GM21515 (cell line): ENCODE results near the gene SYNPO.

ENCODE experiments used
- ATAC-seq: cut with Tn5 transposase; IDR thresholded peaks from one replicate; pipeline ENCODE4 v1.9.1; 2021; ENCODE audit not compliant: unreplicated experiment

SYNPO gene

GRCh38 chr5:150676578-150676977 lies 36.1 kb downstream of the SYNPO start:
- no peak for ATAC-seq

- ATAC-seq: no peak
Observed at GRCh38 chr5:150689120-150689519, 48.7 kb downstream of the SYNPO start.

- ATAC-seq: no peak
Observed at GRCh38 chr5:150690760-150691159, 50.3 kb downstream of the SYNPO start.

GRCh38 chr5:150692276-150692675 lies 51.8 kb downstream of the SYNPO start:
- ATAC-seq: no peak

GRCh38 chr5:150694612-150695011 lies 54.2 kb downstream of the SYNPO start:
- ATAC-seq: no peak

GRCh38 chr5:150700246-150700593 lies 59.8 kb downstream of the SYNPO start:
- ATAC-seq: no peak

GRCh38 chr5:150700594-150701377 lies 60.3 kb downstream of the SYNPO start, which contains the start of gene RBM22:
RBM22 (minus strand) TSS chr5:150701062; CDS start chr5:150700985, 77 bp downstream.
- peak; percentile 97 for ATAC-seq

GRCh38 chr5:150703762-150704161 lies 63.3 kb downstream of the SYNPO start:
- no peak for ATAC-seq

GRCh38 chr5:150706776-150707390 lies 66.4 kb downstream of the SYNPO start:
- ATAC-seq: no peak
